Measurements from ENCODE around the gene SLC6A6. TPM values are rescaled to one million over a fixed set of nuclear protein-coding genes. Genes with fewer than 3 reads are reported as not detected.

Gene SLC6A6
- total RNA-seq, 4 donors from 2014 or later = 14.4 to 35.7 (median 17.0) TPM

DNA sequence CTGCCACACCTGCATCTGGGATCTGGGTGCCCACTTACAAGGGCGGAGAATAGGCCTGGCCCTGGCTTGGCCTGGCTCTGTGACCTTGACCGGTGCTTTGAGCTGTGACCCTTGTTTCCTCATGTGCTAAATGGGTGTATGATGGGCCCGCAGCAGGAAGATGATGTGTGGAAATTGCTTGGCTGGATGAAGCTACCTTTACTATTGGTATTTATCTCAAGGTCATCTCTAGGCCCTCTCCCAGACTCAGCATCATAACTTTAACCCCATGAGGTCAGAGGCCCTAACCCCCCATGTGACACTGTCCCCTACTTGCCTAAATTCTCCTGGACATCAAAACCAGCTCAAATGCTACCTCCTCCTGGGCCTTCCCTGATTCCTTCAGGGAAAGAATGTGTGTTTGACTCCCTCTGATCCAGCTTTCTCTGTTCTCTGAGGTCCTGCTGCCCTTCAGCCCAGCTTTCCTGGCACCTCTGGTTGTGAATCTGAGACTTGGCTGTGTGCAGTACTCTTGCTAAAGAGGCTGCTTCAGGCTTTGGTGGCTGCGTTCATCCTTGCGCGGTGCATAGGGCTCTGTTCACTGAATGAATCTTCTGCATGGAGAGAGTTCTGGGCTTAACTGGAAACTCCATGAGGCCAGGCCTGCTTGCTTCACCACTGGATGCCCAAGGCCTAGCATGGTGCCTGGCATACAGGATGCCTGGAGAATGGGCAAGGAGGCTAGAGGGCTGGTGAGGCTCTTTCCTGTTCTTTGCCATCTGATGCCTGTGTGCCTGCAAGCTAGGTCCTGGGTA, 25.2 kb upstream of the SLC6A6 start:
- no peak overlapping the region for H3K27ac ChIP-seq
- no peak for DNase-seq
- TF ChIP-seq, protein P1, sequence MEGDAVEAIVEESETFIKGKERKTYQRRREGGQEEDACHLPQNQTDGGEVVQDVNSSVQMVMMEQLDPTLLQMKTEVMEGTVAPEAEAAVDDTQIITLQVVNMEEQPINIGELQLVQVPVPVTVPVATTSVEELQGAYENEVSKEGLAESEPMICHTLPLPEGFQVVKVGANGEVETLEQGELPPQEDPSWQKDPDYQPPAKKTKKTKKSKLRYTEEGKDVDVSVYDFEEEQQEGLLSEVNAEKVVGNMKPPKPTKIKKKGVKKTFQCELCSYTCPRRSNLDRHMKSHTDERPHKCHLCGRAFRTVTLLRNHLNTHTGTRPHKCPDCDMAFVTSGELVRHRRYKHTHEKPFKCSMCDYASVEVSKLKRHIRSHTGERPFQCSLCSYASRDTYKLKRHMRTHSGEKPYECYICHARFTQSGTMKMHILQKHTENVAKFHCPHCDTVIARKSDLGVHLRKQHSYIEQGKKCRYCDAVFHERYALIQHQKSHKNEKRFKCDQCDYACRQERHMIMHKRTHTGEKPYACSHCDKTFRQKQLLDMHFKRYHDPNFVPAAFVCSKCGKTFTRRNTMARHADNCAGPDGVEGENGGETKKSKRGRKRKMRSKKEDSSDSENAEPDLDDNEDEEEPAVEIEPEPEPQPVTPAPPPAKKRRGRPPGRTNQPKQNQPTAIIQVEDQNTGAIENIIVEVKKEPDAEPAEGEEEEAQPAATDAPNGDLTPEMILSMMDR (IDR thresholded peaks at IDR 0.05) = no peak
- no peak for TF ChIP-seq POLR2A (IDR thresholded peaks at IDR 0.05)
- WGBS, 2 donors = 91 to 93% methylated on average over 4 of the region's 6 CpGs
- intact Hi-C loops (cut with DNase I) = no loop called here
- peaks cover 15 to 64% (median 22%) of the 10 kb centered on the region in 3 donors for H3K4me1 ChIP-seq
- no peaks in the 10 kb centered on the region for H3K9me3 ChIP-seq
- peaks cover 0 to 7% (median 0%) of the 10 kb centered on the region in 4 donors for H3K27me3 ChIP-seq
- H3K36me3 ChIP-seq = no peaks in the 10 kb centered on the region
- H3K4me3 ChIP-seq = no peak overlapping the region

DNA sequence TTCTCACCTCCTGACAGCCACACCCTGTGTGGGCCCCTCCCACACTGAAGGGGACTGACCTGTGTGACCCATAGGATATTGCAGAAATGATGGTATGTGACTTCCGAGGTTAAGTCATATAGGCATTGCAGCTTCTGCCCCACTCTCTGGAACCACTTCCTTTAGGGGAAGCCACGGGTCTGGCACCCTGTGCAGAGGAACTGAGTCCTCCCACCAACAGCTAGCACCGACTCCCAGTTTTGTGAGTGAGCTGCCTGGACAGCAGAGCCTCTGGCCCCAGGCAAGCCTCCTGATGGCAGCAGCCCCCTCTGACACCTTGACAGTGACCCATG, 24.6 kb upstream of the SLC6A6 start:
- H3K27me3 ChIP-seq = peaks cover 0 to 7% (median 0%) of the 10 kb centered on the region in 4 donors
- peaks cover 9 to 58% (median 16%) of the 10 kb centered on the region in 3 donors for H3K4me1 ChIP-seq
- intact Hi-C loops (cut with DNase I) = no loop called here
- no peak overlapping the region for H3K4me3 ChIP-seq
- no peaks in the 10 kb centered on the region for H3K36me3 ChIP-seq
- DNase-seq = no peak
- WGBS, 2 donors = no CpG with 5 or more reads among the region's 3 CpGs
- H3K27ac ChIP-seq = no peak overlapping the region
- TF ChIP-seq POLR2A (IDR thresholded peaks at IDR 0.05) = no peak
- TF ChIP-seq, protein P1 (IDR thresholded peaks at IDR 0.05) = no peak
- H3K9me3 ChIP-seq = no peaks in the 10 kb centered on the region

DNA sequence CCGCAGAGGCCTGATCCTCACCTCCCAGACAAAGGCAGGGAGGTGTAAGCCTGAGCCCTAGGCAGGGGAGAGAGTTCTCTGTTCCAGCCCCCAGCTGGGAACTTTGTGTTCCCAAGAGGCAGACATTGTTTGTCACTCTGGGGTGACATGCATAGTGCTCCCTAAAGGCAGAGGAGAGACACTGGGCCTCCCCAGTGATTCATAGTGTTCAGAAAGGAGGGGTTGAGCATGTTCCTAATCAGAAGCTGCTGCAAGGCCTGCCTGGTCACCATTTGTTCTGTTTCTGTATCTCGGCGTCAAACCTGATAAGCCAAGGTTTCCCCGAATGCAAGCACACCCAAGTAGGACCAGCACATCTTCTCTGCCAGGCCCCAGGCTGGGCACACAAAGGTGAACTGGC, 24.0 kb upstream of the SLC6A6 start:
- TF ChIP-seq, protein P1 (IDR thresholded peaks at IDR 0.05) = no peak
- no peak for TF ChIP-seq POLR2A (IDR thresholded peaks at IDR 0.05)
- peaks cover 0 to 1% (median 0%) of the 10 kb centered on the region in 4 donors for H3K27me3 ChIP-seq
- no peaks in the 10 kb centered on the region for H3K9me3 ChIP-seq
- H3K36me3 ChIP-seq = no peaks in the 10 kb centered on the region
- H3K27ac ChIP-seq = peak overlapping the region in 1 of 4 donors; percentile 33
- DNase-seq = no peak
- peaks cover 5 to 52% (median 14%) of the 10 kb centered on the region in 3 donors for H3K4me1 ChIP-seq
- no peak overlapping the region for H3K4me3 ChIP-seq
- WGBS, 2 donors = 84% methylated on average over 3 of the region's 4 CpGs; no CpG with 5 or more reads in 1 of the 2 donors
- intact Hi-C loops (cut with DNase I) = no loop called here

DNA sequence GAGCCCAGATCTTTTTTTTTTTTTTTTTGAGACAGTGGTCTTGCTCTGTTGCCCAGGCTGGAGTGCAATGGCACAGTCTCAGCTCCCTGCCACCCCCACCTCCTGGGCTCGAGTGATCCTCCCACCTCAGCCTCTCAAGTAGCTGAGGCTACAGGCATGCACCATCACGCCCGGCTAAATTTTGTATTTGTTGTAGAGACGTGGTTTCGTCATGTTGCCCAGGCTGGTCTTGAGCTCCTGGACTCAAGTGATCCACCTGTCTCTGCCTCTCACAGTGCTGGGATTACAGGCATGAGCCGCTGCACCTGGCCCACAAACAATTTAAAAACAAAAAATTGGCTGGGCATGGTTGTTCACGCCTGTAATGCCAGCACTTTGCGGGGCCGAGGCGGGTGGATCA, 22.6 kb upstream of the SLC6A6 start:
- H3K27ac ChIP-seq = no peak overlapping the region
- H3K36me3 ChIP-seq = no peaks in the 10 kb centered on the region
- H3K4me1 ChIP-seq = peaks cover 4 to 46% (median 5%) of the 10 kb centered on the region in 3 donors
- intact Hi-C loops (cut with DNase I) = no loop called here
- TF ChIP-seq, protein P1 (IDR thresholded peaks at IDR 0.05) = no peak
- no peak for TF ChIP-seq POLR2A (IDR thresholded peaks at IDR 0.05)
- DNase-seq = no peak
- H3K27me3 ChIP-seq = no peaks in the 10 kb centered on the region
- H3K9me3 ChIP-seq = no peaks in the 10 kb centered on the region
- no peak overlapping the region for H3K4me3 ChIP-seq
- 29 to 65% methylated on average over 5 to 9 of the region's 10 CpGs for WGBS, 2 donors

DNA sequence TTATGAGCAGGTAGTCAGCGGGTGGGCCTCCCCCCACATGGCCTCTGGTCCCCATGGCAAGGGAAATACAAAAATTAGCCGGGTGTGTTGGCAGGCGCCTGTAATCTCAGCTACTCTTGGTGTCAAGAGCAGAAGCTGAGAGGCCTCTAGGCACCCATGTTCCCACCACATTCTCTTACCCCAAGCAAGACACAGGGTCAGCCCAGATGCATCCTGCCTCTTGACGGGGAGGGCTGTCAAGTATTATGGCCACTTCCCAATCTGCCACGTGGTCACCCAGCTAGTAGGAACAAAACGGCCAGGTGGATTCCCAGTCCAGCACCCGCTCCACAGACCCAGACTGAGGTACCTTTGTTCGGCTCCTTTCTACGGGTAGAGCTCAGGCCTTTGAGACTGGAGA, 16.2 kb upstream of the SLC6A6 start:
- H3K27ac ChIP-seq = no peak overlapping the region
- 46 to 70% methylated on average over 3 to 4 of the region's 9 CpGs for WGBS, 2 donors
- no peak for DNase-seq
- H3K4me3 ChIP-seq = no peak overlapping the region
- no peak for TF ChIP-seq POLR2A (IDR thresholded peaks at IDR 0.05)
- TF ChIP-seq, protein P1 (IDR thresholded peaks at IDR 0.05) = no peak
- no peaks in the 10 kb centered on the region for H3K36me3 ChIP-seq
- H3K27me3 ChIP-seq = peaks cover 0 to 3% (median 0%) of the 10 kb centered on the region in 4 donors
- intact Hi-C loops (cut with DNase I) = no loop called here
- peaks cover 4 to 20% (median 5%) of the 10 kb centered on the region in 3 donors for H3K4me1 ChIP-seq
- no peaks in the 10 kb centered on the region for H3K9me3 ChIP-seq

Measured in esophagus squamous epithelium (tissue), 5 donors.